GM19468 (cell line): ENCODE data around the gene CCL2.

Experiments
- ATAC-seq: cut with Tn5 transposase; IDR thresholded peaks from one replicate; pipeline ENCODE4 v1.9.1; 2021; ENCODE audit warnings: mild to moderate bottlenecking, moderate library complexity, moderate number of reproducible peaks; ENCODE audit not compliant: unreplicated experiment; ENCODE audit errors: extremely low read depth

Gene CCL2

DNA sequence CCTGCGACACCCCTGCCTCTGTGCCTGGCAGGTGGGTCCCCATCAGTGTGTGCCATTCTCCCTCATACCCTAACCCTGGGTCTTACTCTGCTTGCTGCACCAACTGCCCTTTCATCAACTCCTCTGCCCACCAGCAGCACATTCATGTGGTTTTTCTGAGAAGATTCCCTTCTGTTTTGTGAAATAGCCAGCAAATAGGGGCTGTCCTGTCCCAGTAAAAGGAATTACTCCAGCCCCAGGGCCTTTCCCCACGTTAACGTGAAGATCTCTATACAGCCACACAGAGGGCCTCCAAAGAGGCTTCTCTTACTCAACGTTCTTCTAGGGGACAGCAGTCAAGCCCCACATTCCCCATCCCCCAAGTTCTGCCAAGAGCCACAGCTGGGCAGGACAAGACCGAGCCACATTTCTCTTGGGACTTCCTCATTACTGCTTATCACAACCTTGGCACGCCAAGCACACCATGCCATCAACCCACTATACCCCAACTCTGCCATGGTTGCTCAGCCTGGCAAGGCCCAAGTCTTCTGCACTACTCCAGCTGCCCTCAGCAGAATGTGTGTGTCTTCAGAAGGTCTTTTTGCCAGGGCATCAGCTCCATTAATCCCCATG lies 18.7 kb upstream of the CCL2 start:
- ATAC-seq: no peak

DNA sequence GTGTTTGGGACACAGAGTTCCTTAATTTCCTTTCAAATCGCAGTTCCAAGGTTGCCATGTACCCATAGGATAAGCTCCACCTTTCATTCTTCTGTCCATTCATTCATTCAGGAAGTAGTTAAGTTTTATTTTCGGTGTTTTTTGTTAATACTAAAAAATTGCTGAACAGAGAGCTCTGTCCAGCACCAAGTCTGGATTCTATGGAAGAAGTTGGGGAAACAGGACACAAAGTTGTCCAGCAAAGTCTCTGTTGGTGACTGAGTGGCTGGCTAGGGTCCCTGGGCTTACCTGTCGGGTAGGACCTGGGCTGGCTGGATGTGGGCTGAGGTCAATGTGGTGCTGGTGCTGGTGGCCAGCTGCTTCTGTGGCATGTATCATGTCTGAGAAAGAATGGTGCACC lies 17.6 kb upstream of the CCL2 start:
- ATAC-seq: no peak

DNA sequence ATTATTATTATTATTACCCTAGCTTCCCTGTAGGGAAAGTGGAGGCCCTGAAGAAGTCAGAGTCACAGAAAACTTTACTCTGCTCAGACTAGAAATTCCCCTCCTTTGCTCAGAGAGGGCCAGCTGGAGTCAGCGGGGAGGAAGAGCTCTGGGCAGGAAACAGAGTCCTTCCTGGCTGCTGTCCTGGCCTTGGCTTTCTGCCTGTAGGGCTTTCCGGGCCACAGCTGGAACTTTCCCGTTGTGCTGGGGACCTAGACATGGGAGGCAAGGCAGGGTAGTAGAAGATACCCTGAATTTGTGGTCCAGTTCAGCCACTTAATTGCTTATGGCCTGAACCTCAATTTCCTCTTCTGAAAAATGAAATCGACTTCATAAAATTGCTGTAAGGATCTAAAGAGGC lies 14.0 kb upstream of the CCL2 start:
- ATAC-seq: no peak

DNA sequence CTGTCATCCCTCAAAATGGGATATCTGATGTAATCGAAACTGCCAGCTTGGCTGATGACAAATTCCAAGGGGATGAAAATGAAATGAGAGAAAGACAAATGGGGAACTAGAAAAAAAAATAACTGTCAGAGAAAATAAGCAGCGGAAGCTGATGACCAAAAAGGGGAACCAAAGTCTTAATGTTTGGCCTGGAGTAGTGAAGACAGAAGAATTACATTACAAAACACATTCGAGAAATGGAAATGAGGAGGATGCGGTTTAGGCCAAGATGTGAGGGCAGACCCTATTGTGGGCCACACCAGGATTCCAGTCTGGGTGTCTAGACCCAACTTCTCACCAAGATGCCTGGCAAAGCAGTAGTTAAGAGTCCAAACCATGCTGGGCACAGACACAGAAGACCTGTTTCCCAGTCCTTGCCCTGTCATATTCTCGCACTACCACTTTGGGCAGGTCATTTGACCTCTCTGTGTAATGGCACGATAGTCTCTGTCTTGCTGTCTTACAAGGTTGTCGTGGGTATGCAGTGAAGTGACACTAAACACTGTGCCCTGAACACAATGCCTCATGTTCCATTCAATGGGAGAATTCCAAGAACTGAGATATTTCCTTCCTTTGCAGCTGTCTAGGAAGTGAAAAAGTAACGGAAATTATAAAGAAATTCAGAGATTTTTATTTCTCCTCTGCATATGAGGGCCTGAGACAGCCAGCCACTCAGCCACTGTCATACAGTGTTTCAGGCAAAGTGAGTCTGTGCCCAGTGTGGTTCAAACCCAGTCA lies 12.3 kb upstream of the CCL2 start:
- no peak for ATAC-seq

DNA sequence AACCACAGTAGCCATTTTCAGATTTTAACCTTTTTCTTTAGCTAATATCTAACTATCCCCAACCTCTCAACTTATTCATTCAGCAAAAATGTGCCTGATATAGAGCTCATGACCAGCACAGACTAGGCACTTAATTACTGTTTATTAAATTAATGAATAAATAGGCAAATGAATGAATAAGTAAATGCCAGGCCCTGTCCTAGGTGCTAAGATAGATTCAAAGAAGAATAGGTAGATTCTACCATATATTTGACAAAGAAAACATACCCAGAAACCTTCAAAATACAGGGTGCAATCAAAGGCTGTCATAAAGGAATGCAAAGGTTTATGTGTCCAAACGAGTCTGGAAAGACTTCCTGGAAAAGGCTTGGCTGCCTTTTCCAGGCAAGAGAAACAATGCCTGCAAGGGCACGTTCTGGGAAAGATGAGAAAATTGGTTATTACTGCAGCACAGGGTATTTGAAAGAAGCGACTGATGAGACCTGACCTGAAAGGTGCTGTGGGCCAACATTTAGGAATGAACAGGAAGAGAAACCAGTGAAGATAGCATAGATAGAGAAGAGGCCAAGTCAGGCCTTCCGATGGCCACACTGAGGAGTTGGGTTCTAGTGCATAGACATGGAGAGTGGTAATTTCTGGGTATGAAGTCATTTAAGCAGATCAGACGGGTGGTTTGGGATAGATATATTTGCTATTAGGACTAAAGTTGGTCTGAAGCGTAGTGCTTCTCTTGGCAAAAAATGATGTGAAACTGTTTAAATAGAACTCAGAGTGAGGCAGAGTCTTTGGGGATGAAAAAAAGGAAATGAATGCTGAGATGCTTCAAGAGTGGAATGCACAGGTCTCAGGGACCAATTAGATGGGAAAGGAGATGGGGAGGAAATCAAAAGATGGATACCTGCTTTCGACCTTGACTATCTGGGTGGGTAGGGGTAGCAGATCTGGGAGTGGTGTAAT lies 11.4 kb upstream of the CCL2 start:
- ATAC-seq: no peak

DNA sequence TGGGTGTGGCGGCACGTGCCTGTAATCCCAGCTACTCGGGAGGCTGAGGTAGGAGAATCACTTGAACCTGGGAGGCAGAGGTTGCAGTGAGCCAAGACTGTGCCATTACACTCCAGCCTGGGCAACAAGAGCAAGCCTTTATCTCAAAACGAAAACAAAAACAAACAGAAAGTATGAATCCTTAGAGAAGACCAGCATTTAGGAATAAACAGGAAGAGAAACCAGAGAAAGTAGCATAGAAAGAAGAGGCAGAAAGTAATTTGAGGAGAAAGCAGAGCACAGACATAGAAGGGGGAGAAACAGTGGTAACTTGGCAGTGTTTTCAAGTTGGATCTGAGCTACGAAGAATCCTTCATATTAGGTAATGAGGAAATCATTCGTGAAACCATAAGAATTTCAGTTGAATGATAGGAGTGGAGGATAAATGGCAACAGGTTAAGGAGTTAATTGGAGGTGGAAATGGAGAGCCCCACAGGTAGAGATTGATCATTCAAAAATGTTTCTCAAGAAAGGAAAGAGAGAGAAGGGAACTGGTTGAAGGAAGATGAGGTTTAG lies 9.7 kb upstream of the CCL2 start:
- ATAC-seq: no peak

DNA sequence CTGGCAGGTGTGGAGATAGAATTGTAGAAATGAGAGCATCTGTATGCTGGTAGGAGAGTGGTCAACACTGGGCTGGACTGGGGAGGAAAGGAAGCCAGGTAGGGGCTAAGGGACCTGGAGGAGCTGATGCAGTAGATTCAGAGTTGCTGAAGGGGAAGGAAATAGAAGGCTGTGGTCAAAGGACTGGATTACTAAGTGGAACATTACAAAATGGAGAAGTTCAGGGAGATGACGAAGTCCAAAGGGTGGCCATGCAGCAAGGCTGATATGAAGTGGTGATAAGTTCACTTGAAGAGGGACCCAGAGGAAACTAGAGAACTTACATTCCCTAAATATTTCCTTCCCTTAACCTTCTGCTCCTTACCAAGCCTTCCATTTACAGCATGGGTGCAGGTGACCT lies 8.6 kb upstream of the CCL2 start:
- ATAC-seq: no peak

DNA sequence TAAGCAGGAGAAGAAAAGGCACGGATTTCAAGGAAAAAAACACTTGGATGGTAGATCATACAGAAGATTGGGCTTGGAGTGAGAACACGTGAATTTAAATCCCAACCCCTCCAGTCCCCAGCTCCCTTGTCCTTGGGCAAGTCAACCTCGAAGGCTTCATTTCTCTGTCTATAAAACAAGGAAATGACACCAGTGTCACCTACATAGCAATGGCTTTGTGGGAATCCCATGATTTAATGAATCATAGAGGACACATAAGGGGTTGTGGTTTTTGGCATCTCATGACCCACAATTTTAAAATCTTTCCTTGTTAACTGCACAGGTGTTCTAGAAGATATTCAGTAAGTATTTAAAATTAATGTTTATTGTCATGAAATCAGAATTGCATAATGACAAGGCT lies 8.2 kb upstream of the CCL2 start:
- no peak for ATAC-seq

DNA sequence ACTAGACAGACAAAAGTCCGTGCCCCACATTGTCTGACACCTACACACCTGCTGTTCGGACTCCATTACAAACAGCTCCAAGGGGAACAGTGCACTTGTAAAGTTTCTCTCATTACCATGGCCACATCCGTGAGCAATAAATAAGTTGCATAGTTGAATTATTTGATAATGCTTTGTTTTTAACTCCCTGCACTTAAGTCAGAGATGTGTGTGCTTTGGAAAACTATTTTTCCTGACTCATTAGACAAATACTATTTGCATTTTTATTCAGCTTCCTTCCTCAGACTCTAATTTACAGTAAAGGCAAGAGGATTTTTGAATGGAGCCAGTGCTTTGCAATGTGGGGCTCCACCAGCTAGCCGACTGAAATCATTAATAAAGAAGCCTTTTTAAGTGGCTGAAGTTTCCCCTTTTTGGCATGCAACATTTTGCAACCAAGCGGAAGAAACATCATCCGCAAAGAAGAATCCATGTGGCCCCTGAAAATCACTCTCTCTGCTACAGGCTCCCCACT lies 6.5 kb upstream of the CCL2 start:
- no peak for ATAC-seq

DNA sequence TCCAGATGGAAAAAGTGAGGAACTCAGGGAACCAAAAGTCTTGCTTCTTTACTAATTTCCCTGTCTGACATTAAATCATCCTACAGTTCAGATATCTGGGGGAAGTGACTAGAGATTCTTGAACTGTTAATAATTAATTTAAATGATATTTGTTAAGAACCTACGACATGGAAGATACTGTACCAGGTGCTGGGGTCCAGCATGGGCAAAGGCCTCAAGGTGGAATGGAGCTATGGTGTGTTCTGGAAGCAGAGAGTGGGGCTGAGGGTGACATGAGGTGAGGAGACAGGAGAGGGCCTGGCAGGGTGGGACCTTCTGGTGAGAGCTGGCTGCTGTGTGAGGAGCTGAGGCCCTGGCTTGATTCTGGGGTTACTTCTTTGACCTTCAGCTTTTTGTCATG lies 6.0 kb upstream of the CCL2 start:
- no peak for ATAC-seq

DNA sequence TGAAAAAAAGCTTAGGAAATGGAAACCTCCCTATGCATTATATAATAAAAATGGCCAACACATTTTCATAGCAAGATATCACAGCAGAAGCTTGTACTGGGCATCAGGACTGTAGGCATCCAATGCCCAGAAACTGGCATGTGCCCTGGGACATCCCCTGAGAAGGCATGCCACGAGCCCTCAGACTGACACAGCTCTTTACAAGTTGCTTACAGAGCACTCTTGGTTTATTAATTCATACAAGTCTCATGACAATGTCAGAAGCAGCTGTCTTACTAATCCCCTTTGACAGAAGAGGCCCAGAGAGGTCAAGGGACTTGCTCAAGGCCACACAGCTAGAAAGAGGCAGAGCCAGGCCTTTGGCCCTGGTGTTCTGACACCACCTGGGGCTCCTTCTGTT lies 5.6 kb upstream of the CCL2 start:
- no peak for ATAC-seq

DNA sequence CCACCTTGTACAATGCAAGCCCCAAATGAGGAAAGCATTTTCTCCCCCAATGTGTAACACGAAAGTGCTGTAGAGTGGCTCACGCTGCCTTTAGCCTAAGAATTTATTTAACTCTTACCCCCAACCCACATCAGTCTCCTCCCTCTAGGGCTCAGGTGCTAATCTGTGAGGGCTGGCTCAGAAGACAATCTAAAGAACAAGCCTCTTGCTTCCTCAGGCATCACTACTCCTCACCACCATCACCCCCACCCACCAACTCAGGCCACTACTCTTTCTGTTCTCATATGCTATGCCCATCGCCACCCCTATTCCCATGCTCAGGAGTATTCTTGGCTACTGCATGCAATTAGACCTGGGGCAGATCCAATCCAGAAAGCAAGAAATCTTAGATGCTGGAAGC lies 3.9 kb upstream of the CCL2 start:
- no peak for ATAC-seq

DNA sequence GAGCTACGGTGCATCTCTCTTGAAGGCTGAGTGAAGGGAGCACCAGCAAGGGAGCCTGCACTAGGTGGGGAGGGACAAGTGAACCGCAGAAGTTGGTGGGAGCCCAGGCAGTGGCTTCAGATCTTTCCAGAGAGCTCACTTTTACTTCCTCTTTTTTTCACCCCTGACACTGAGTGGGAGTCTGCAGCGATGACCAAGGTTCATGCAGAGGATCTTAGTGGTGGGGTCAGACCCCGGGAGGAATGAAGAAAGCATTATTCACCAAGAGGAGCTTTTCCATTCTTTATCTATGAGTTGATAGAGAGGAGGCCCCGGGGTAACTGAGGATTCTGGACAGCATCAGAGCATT lies 3.0 kb upstream of the CCL2 start:
- no peak for ATAC-seq

DNA sequence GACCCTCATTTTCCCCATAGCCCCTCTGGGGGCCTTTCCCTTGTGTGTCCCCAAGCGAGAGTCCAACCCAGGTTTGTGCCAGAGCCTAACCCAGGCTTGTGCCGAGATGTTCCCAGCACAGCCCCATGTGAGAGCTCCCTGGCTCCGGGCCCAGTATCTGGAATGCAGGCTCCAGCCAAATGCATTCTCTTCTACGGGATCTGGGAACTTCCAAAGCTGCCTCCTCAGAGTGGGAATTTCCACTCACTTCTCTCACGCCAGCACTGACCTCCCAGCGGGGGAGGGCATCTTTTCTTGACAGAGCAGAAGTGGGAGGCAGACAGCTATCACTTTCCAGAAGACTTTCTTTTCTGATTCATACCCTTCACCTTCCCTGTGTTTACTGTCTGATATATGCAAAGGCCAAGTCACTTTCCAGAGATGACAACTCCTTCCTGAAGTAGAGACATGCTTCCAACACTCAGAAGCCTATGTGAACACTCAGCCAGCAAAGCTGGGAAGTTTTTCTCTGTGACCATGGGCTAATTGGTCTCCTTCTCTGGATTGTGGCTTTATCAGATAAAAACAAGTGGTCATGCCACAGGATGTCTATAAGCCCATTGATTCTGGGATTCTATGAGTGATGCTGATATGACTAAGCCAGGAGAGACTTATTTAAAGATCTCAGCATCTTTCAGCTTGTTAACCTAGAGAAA lies 2.5 kb upstream of the CCL2 start:
- no peak for ATAC-seq

DNA sequence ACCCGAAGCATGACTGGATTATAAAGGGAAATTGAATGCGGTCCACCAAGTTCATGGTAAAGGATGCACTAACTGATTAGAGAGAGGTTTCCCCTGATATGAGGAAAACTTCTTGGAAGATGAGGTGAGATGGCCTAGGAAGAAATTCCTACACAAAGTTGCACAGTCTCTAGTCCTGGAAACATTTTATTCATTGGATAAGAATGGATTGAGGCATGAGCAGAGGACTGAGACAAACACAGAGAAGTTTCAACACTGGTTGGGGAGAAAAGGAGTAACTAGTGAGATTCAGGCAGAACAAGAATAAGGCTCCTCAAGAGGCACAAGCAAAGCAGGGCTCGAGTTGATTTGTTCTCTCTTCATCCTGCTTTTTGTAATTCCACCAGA lies 2.0 kb upstream of the CCL2 start:
- no peak for ATAC-seq

DNA sequence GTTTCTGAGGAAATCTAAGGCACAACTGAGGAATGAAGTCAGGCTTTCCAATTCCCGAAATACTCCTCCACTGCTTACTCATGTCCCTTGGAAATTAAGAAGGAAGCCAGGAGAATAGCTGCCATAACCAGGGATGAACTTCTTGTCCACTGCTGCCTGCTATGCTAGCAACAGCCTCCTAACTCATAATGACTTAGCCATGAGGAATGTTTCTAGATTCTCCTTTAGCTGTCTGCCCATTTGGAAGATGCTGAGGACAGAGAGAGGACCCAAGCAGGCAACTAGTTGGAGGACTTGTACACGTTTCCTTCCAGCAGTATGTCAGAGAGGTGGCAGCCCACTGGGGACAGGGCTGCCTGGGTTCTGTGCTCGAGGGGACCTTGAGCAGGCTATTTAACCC lies 939 bp upstream of the CCL2 start:
- no peak for ATAC-seq

DNA sequence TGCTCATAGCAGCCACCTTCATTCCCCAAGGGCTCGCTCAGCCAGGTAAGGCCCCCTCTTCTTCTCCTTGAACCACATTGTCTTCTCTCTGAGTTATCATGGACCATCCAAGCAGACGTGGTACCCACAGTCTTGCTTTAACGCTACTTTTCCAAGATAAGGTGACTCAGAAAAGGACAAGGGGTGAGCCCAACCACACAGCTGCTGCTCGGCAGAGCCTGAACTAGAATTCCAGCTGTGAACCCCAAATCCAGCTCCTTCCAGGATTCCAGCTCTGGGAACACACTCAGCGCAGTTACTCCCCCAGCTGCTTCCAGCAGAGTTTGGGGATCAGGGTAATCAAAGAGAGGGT lies 272 bp downstream of the CCL2 start:
- ATAC-seq: no peak

DNA sequence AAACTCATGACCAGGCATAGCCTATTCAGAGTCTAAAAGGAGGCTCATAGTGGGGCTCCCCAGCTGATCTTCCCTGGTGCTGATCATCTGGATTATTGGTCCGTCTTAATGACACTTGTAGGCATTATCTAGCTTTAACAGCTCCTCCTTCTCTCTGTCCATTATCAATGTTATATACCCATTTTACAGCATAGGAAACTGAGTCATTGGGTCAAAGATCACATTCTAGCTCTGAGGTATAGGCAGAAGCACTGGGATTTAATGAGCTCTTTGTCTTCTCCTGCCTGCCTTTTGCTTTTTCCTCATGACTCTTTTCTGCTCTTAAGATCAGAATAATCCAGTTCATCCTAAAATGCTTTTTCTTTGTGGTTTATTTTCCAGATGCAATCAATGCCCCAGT lies 756 bp downstream of the CCL2 start:
- no peak for ATAC-seq

DNA sequence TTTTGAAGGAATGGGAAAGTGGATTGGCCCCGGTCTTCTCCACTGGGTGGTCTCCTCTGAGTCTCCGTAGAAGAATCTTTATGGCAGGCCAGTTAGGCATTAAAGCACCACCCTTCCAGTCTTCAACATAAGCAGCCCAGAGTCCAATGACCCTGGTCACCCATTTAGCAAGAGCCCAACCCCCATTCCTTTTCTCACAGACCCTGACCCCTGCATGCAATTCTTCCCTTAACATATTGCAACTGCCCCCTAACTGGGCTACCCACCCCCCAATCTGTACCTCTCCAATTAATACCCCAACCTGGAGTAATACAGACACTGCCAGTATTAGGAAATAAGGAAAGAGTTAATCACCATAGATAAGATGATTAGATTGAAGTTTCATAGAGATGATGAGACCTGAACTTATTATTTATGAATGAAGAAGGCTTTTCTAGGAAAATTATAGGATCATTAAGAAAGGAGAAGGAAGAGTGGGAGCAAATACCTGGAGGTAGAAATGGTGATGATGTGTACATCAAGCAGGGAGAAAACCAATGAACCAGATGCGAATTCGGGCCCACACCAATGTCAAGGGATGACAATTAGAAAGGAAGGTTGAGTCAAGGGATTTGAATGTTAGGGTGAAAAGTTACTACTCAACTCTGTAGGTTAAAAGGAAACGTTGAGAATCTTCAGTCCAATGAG lies 2.4 kb downstream of the CCL2 start:
- ATAC-seq: no peak

DNA sequence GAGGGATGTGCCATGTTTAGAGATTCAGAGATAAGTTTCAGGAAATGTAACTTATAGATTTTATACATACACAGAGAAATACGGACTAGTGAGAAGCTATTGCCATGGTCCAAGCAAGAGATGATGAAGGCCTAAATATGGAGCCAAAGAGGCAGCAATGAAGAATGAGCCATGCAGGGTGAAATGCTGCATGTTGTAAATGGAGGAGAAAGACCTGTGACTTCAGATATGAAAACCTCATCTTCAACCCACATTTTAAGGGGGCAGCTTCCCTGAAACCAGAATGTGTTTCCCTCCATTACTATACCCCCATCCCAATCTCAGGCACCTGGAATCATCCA lies 2.9 kb downstream of the CCL2 start:
- ATAC-seq: no peak
